IPS DF 6.9 (cell line): ENCODE data around the gene HTR1E.

Source experiments
- DNase-seq: peaks from one replicate; pipeline ENCODE4 v3.0.0-alpha.2; 2013; ENCODE audit warnings: low read depth, low spot score
- H3K27ac ChIP-seq: one replicate; pipeline ENCODE4 v1.5.1; 2013; ENCODE audit warnings: low read length, control low read depth
- H3K27me3 ChIP-seq: 2 replicates; pipeline ENCODE4 v1.6.1; 2013; ENCODE audit warnings: mild to moderate bottlenecking, low read length; ENCODE audit not compliant: control insufficient read depth, insufficient read depth
- H3K36me3 ChIP-seq: 2 replicates; pipeline ENCODE4 v1.6.1; 2013; ENCODE audit warnings: low read length; ENCODE audit not compliant: control insufficient read depth, insufficient read depth
- H3K4me1 ChIP-seq: 2 replicates; pipeline ENCODE4 v1.6.1; 2013; ENCODE audit warnings: low read length; ENCODE audit not compliant: control insufficient read depth, insufficient read depth
- H3K4me3 ChIP-seq: 2 replicates; pipeline ENCODE4 v1.5.1; 2013; ENCODE audit warnings: mild to moderate bottlenecking, low read length
- H3K9me3 ChIP-seq: 2 replicates; pipeline ENCODE4 v1.6.1; 2013; ENCODE audit warnings: low read length, inconsistent platforms; ENCODE audit not compliant: control insufficient read depth, insufficient read depth
- WGBS: extraction: QIAGEN DNeasy Blood & Tissue Kit; methylation state at CpG from one replicate; pipeline ENCODE4 v1.1.7; 2013; ENCODE audit warnings: mixed read lengths, missing lambda C conversion rate; ENCODE audit not compliant: insufficient read length, insufficient coverage; 5-methylcytosine and 5-hydroxymethylcytosine counted together

The HTR1E gene

GRCh38 chr6:86942769-86943516 is 5.6 kb downstream of the HTR1E start:
- Histone ChIP-seq H3K36me3 (no peaks in the 10 kb centered on the region), H3K27me3 (peaks cover 5% of the 10 kb centered on the region), H3K4me3 (no peak overlapping the region), H3K9me3 (no peaks in the 10 kb centered on the region), H3K4me1 (no peaks in the 10 kb centered on the region), H3K27ac (no peak overlapping the region)
- WGBS = no CpG with 5 or more reads among the region's 6 CpGs
- no peak for DNase-seq

GRCh38 chr6:86943819-86944407 is 6.6 kb downstream of the HTR1E start:
- no peak for DNase-seq
- Histone ChIP-seq H3K4me1 (no peaks in the 10 kb centered on the region), H3K9me3 (no peaks in the 10 kb centered on the region), H3K27me3 (no peaks in the 10 kb centered on the region), H3K27ac (no peak overlapping the region), H3K4me3 (no peak overlapping the region), H3K36me3 (no peaks in the 10 kb centered on the region)
- WGBS = no CpG with 5 or more reads among the region's 5 CpGs

- H3K4me1 ChIP-seq = no peaks in the 10 kb centered on the region
- no CpG with 5 or more reads among the region's 3 CpGs for WGBS
- H3K36me3 ChIP-seq = no peaks in the 10 kb centered on the region
- H3K9me3 ChIP-seq = no peaks in the 10 kb centered on the region
- H3K27ac ChIP-seq = no peak overlapping the region
- H3K27me3 ChIP-seq = no peaks in the 10 kb centered on the region
- no peak for DNase-seq
- no peak overlapping the region for H3K4me3 ChIP-seq
Observed at GRCh38 chr6:86949771-86950170, 12.4 kb downstream of the HTR1E start.

- Histone ChIP-seq H3K9me3 (no peaks in the 10 kb centered on the region), H3K27ac (no peak overlapping the region), H3K27me3 (no peaks in the 10 kb centered on the region), H3K4me3 (no peak overlapping the region), H3K36me3 (no peaks in the 10 kb centered on the region), H3K4me1 (no peaks in the 10 kb centered on the region)
- no CpG with 5 or more reads among the region's 1 CpG for WGBS
- DNase-seq = no peak
Observed at GRCh38 chr6:86952991-86953390, 15.7 kb downstream of the HTR1E start.

GRCh38 chr6:86959656-86960055 is 22.3 kb downstream of the HTR1E start:
- H3K27me3 ChIP-seq = no peaks in the 10 kb centered on the region
- no peaks in the 10 kb centered on the region for H3K36me3 ChIP-seq
- no peak overlapping the region for H3K4me3 ChIP-seq
- no peak overlapping the region for H3K27ac ChIP-seq
- no CpG with 5 or more reads among the region's 2 CpGs for WGBS
- no peaks in the 10 kb centered on the region for H3K9me3 ChIP-seq
- DNase-seq = no peak
- no peaks in the 10 kb centered on the region for H3K4me1 ChIP-seq

GRCh38 chr6:86961455-86962200 is 24.3 kb downstream of the HTR1E start:
- H3K9me3 ChIP-seq = no peaks in the 10 kb centered on the region
- no peak overlapping the region for H3K27ac ChIP-seq
- H3K4me3 ChIP-seq = no peak overlapping the region
- no peaks in the 10 kb centered on the region for H3K27me3 ChIP-seq
- H3K36me3 ChIP-seq = no peaks in the 10 kb centered on the region
- no peak for DNase-seq
- WGBS = no CpG with 5 or more reads among the region's 8 CpGs
- no peaks in the 10 kb centered on the region for H3K4me1 ChIP-seq

- Histone ChIP-seq H3K27me3 (no peaks in the 10 kb centered on the region), H3K4me3 (no peak overlapping the region), H3K27ac (no peak overlapping the region), H3K9me3 (no peaks in the 10 kb centered on the region), H3K4me1 (no peaks in the 10 kb centered on the region), H3K36me3 (no peaks in the 10 kb centered on the region)
- no CpG with 5 or more reads among the region's 2 CpGs for WGBS
- no peak for DNase-seq
Observed at GRCh38 chr6:86963352-86963751, 26.0 kb downstream of the HTR1E start.

GRCh38 chr6:86964029-86964579 is 26.8 kb downstream of the HTR1E start:
- no CpG with 5 or more reads among the region's 4 CpGs for WGBS
- no peak for DNase-seq
- no peaks in the 10 kb centered on the region for H3K36me3 ChIP-seq
- H3K27ac ChIP-seq = no peak overlapping the region
- H3K9me3 ChIP-seq = no peaks in the 10 kb centered on the region
- no peak overlapping the region for H3K4me3 ChIP-seq
- no peaks in the 10 kb centered on the region for H3K27me3 ChIP-seq
- H3K4me1 ChIP-seq = no peaks in the 10 kb centered on the region

GRCh38 chr6:86966271-86966670 is 28.9 kb downstream of the HTR1E start:
- Histone ChIP-seq H3K27me3 (no peaks in the 10 kb centered on the region), H3K36me3 (no peaks in the 10 kb centered on the region), H3K9me3 (no peaks in the 10 kb centered on the region), H3K4me3 (no peak overlapping the region), H3K4me1 (no peaks in the 10 kb centered on the region), H3K27ac (no peak overlapping the region)
- WGBS = no CpG with 5 or more reads among the region's 1 CpG
- no peak for DNase-seq

GRCh38 chr6:86969573-86969972 is 32.2 kb downstream of the HTR1E start:
- no peaks in the 10 kb centered on the region for H3K36me3 ChIP-seq
- no peaks in the 10 kb centered on the region for H3K9me3 ChIP-seq
- H3K27me3 ChIP-seq = no peaks in the 10 kb centered on the region
- no peaks in the 10 kb centered on the region for H3K4me1 ChIP-seq
- H3K27ac ChIP-seq = no peak overlapping the region
- no peak for DNase-seq
- H3K4me3 ChIP-seq = no peak overlapping the region
- WGBS = no CpG with 5 or more reads among the region's 4 CpGs
